Measurements from ENCODE around the gene ZBTB20. TPM values are rescaled to one million over a fixed set of nuclear protein-coding genes. Genes with fewer than 3 reads are reported as not detected.
A peak's percentile ranks its signal among the peaks of the same experiment; 100 is the strongest.

The ZBTB20 gene
- total RNA-seq, 2 experiments from 2014 or later: 11.0 to 11.4 TPM

DNA sequence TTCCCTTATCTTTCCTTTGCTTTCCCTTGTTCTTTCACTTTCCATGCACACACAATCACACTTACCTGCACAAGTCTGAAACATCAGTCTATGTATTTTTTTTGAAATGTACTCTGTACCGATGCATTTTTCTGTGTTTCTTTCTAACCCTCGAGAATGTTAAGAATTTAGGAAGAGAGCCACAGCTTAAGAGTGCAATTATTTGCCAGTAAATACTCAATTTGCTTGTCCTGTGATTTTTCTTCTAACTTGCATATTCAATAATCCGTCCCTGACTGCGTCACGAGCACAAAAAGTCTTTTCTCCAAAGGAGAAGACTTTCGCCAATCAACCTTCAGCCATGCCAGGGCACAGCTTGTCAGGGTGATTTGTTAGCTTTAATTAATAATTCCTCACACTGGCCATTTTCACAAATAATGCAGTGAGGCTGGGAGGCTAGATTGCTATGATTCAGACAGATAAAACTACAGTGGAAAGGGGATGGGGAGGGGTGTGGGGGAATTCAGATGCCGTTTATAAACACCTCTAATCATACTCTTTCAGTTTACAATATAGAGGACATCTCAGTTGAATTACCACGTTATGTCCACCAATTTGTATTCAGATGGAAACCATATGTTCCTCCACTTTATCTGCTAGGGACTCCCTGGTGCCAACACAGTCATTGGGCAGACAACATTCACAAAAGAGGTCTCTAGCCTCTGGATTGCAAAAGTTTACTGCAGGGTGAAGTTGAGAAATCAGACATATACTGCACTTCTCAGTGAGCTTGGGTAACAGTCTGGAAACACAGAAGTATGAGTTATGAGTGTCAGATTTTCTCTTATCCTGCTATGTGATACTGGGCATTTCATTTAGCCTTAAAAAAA is 388.0 kb downstream of the ZBTB20 start:
- H3K4me1 Mint-ChIP-seq: no peaks in the 10 kb centered on the region
- no peaks in the 10 kb centered on the region for H3K9me3 Mint-ChIP-seq
- H3K27me3 Mint-ChIP-seq: no peaks in the 10 kb centered on the region
- DNase-seq: no peak
- POLR2A ChIA-PET: no interaction called here
- H3K4me3 Mint-ChIP-seq: no peak overlapping the region
- no peaks in the 10 kb centered on the region for H3K36me3 Mint-ChIP-seq (ENCODE audit: low read depth)
- no peak overlapping the region for H3K27ac Mint-ChIP-seq
- CTCF ChIA-PET: no interaction called here

DNA sequence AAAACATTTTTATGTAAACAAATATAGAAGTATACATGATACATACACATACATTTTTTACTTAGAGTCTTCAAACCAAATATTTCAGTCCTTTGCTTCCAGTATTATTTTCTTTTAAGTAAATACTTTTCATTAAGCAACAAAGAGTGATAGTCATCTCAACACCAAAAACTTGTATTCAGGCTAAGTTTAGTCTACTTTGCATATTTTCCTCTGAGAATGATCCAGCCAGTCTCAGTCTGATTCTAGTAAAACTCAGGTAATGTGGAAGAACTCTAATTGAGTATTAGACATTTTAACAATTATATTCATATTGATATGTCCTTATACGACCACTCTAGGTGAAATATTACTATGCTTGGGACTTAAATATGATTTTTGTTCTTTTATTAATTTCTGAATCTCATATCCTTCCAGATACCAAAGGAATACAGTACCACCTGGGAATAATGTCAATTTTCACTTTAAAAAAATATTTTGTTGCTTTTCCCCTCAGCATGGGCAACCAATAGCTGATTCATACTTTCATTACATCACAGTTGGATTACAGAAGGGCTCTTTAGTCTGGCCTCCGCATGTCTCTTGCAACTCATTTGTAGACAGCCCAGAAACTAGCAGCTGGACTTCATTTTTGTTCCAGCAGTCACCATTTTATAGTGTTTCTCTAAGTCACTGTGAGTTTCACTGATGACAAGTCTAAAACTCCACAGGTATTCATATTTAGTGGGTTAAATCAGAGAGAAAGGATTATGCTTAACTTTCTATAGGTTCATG is 390.4 kb downstream of the ZBTB20 start:
- CTCF ChIA-PET: no interaction called here
- Mint-ChIP-seq H3K27ac (no peak overlapping the region), H3K9me3 (no peaks in the 10 kb centered on the region), H3K4me3 (no peak overlapping the region), H3K4me1 (no peaks in the 10 kb centered on the region), H3K27me3 (no peaks in the 10 kb centered on the region), H3K36me3 (ENCODE audit: low read depth) (no peaks in the 10 kb centered on the region)
- DNase-seq: no peak
- POLR2A ChIA-PET: no interaction called here

DNA sequence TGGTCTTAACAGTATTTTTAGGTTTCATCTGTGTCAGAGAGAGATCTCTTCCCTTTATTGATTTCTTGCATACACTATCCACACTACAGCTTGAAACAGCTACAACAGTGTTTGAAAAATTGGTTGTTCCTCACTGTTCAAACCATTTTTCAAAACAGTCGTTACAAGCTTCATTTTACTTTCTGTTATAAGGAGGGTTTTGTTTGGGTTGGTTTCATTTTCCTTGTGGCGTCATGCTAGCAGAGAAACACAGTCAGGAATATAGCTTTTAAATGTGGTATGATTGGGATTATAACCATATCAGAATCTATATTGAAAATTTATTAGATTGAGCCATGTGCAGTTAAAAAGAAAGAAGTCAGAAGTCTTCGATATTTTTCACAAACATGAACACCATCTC is 400.6 kb downstream of the ZBTB20 start:
- CTCF ChIA-PET: no interaction called here
- DNase-seq: no peak
- H3K27ac Mint-ChIP-seq: peak overlapping the region; percentile 85
- POLR2A ChIA-PET: no interaction called here
- peaks cover 3% of the 10 kb centered on the region for H3K36me3 Mint-ChIP-seq (ENCODE audit: low read depth)
- H3K4me1 Mint-ChIP-seq: peaks cover 18% of the 10 kb centered on the region
- peak overlapping the region; percentile 59 for H3K4me3 Mint-ChIP-seq
- H3K27me3 Mint-ChIP-seq: no peaks in the 10 kb centered on the region
- H3K9me3 Mint-ChIP-seq: no peaks in the 10 kb centered on the region

DNA sequence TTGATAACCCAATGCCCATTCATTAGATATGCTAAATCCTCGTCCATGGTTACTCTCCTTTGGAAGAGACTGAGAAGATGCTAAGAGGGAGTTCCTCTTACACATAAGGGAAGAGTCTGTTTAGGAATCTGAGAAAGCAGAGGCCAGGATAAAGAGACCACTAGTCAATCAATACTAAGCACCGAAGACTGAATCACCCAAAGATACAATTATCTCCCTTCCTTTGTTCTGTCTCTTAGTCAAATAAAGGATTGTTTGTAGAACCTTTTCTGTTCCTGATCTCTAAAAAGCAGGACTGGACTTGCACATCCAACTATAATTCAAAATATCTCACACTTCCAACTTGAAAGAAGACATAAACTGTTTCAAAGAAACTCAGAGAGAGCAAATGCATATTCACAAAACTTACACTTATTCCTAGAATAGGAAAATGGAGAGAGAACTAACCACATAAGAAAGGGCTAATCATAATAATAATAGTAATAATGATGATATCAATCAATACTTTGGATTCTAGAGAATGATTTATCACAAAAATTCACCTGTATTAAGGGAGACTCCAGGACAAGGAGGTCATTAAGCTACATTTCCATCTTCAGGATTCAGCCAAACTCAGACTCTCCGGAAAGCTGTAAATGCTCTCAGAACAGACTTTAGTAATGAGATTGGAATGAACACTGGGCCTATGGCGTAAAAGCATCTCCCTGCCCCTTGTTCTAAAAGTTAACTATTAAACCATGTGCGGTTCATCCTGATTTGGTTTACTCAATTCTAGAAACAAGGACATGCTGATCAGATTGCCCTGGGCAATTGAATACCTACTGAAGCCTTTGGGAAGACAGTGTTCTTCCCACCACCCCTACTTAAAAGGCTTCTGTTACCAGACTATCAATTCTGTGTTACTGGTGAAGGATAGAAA is 401.5 kb downstream of the ZBTB20 start:
- DNase-seq: no peak
- CTCF ChIA-PET: no interaction called here
- Mint-ChIP-seq H3K36me3 (ENCODE audit: low read depth) (peaks cover 3% of the 10 kb centered on the region), H3K27ac (peak overlapping the region; percentile 85), H3K27me3 (no peaks in the 10 kb centered on the region), H3K4me3 (no peak overlapping the region), H3K9me3 (no peaks in the 10 kb centered on the region), H3K4me1 (peaks cover 18% of the 10 kb centered on the region)
- POLR2A ChIA-PET: no interaction called here

DNA sequence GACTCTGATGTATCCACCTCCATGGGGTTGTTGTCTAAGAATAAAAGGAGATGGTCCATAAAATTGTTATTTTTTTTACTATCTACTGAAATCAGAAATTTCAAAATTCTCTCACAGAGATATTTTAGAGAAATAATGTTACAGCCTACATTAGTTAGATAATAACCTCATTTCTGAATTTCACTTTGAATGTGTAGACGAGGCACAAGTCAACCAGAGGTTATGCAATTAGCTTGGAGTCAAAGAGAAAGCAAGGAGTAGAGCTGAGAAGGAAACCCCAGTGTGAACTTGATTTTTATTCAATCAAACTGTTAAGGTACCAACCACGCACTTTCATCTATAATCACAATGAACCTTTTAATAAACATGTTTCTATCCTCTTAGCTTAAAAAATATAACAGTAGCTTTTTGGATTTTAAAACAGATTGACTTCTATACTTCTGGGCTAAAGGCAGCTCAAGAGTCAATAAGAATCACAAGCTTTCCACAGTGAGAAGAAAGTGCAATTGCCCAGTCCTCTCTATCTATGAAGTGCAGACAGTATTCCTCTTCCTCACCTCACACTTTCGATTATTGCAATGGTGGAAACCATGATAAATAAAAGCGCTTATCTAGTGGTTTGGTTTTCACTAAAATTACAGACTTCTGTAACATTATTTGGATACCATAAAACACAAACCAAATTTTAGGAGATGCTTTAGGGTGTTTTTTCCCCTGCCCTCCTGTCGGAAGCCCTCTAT is 403.2 kb downstream of the ZBTB20 start:
- no peak overlapping the region for H3K27ac Mint-ChIP-seq
- no peak for DNase-seq
- H3K4me1 Mint-ChIP-seq: peaks cover 18% of the 10 kb centered on the region
- no peaks in the 10 kb centered on the region for H3K9me3 Mint-ChIP-seq
- H3K36me3 Mint-ChIP-seq (ENCODE audit: low read depth): peaks cover 3% of the 10 kb centered on the region
- no peaks in the 10 kb centered on the region for H3K27me3 Mint-ChIP-seq
- POLR2A ChIA-PET: no interaction called here
- CTCF ChIA-PET: no interaction called here
- H3K4me3 Mint-ChIP-seq: no peak overlapping the region

DNA sequence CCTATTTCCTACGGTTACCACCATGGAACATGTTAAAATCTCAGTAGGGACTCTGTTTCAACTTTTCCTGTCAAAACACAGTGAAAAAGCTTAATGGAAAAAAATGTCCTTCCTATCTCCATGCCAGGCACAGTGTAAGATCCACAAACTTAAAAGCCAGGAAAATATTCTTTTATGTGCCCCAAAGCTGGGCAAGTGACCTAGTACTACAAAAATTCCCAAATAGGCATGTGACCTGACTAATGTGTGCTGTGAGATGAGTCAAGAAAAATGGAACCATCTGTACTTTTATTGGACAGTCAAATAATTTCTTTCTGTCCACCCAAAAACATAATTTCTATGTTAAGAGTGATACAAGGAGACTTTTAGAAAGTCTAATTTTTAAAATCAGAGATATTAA is 406.0 kb downstream of the ZBTB20 start:
- no peak for DNase-seq
- no peak overlapping the region for H3K4me3 Mint-ChIP-seq
- H3K36me3 Mint-ChIP-seq (ENCODE audit: low read depth): no peaks in the 10 kb centered on the region
- no peaks in the 10 kb centered on the region for H3K9me3 Mint-ChIP-seq
- H3K27me3 Mint-ChIP-seq: no peaks in the 10 kb centered on the region
- no peak overlapping the region for H3K27ac Mint-ChIP-seq
- CTCF ChIA-PET: no interaction called here
- POLR2A ChIA-PET: no interaction called here
- peaks cover 3% of the 10 kb centered on the region for H3K4me1 Mint-ChIP-seq

DNA sequence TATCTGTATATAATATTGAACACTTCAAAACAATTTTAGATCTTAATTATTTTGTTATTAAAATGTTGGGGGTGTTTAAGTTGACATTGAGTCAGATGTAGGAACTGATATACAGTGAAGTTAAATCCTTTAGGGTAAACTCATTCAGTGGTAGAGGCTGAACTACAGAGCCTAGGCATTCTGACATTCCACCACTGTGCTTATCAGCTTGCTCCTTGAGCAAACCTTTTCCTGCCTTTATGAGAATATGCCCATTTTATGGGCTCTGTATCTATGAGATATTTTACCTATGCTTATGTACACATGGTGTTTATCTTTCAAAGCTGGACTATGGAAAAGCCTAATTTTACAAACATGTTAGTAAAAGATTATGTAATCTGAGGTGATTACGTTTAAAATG is 407.5 kb downstream of the ZBTB20 start:
- H3K27ac Mint-ChIP-seq: no peak overlapping the region
- H3K36me3 Mint-ChIP-seq (ENCODE audit: low read depth): no peaks in the 10 kb centered on the region
- ChIA-PET POLR2A (no interaction called here), CTCF (no interaction called here)
- DNase-seq: no peak
- no peak overlapping the region for H3K4me3 Mint-ChIP-seq
- H3K9me3 Mint-ChIP-seq: no peaks in the 10 kb centered on the region
- no peaks in the 10 kb centered on the region for H3K4me1 Mint-ChIP-seq
- H3K27me3 Mint-ChIP-seq: no peaks in the 10 kb centered on the region

DNA sequence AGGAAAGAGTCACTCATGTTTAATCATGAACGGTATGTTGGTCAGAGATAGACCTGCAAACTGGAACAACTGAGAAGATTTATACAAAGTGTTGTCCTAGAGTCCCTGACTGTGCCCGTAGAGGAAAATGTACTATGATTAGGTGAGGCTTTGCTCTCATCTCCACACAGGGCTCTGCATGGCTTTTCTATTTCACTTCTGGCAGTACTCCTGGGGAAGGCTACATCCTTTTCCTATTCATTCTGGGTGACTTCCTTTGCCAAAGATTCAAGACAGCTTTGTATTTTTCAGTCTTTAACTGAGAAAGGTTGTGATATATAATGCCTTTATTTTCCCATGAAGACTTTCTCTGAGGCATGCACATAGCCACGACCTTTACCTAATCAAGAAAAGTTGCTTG is 414.7 kb downstream of the ZBTB20 start:
- H3K9me3 Mint-ChIP-seq: no peaks in the 10 kb centered on the region
- no peak overlapping the region for H3K4me3 Mint-ChIP-seq
- POLR2A ChIA-PET: no interaction called here

DNA sequence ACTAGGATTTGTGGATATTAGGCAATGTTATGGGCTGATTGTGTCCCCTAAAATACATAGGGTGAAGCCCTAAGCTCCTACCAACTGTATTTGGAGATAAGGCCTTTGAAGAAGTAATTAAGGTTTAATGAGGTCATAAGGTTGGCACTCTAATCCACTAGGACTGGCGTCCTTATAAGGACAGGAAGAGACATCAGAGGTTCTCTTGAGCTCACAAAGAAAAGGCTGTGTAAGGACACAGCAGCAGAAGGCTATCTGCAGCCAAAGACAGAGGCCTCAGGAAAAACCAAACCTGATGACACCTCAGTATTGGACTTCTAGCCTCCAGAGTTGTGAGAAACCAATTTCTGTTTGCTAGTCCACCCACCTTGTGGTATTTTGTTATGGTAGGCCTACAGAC is 416.7 kb downstream of the ZBTB20 start:
- ChIA-PET CTCF (no interaction called here), POLR2A (no interaction called here)
- DNase-seq: no peak
- H3K36me3 Mint-ChIP-seq (ENCODE audit: low read depth): no peaks in the 10 kb centered on the region
- no peaks in the 10 kb centered on the region for H3K27me3 Mint-ChIP-seq
- H3K27ac Mint-ChIP-seq: no peak overlapping the region
- H3K4me3 Mint-ChIP-seq: no peak overlapping the region
- no peaks in the 10 kb centered on the region for H3K9me3 Mint-ChIP-seq
- H3K4me1 Mint-ChIP-seq: no peaks in the 10 kb centered on the region

More for the DNA sequence above, 414.7 kb downstream of the ZBTB20 start:
- no peaks in the 10 kb centered on the region for H3K27me3 Mint-ChIP-seq
- DNase-seq: no peak
- CTCF ChIA-PET: no interaction called here
- no peaks in the 10 kb centered on the region for H3K4me1 Mint-ChIP-seq
- no peak overlapping the region for H3K27ac Mint-ChIP-seq
- H3K36me3 Mint-ChIP-seq (ENCODE audit: low read depth): no peaks in the 10 kb centered on the region

DNA sequence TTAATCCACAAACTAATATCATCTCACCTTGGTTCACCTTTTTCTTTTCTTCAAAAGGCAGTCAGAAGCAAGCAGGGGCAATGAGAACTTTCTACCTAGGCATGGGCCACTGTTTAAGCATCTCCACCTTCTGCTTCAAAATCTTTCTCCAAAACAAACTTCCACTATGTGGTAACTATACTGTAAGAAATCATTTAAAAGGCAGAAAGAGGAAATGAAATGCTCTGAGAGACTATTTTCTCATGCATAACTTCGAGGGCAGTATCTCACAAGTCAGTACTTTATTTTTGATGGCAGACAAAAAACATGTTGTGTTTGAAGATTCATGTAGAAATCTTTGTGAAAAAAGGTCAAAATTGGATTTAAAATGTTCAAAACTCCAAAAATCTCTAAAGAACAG is 419.7 kb downstream of the ZBTB20 start:
- H3K27me3 Mint-ChIP-seq: no peaks in the 10 kb centered on the region
- DNase-seq: no peak
- H3K4me3 Mint-ChIP-seq: no peak overlapping the region
- H3K27ac Mint-ChIP-seq: no peak overlapping the region
- no peaks in the 10 kb centered on the region for H3K36me3 Mint-ChIP-seq (ENCODE audit: low read depth)
- ChIA-PET POLR2A (no interaction called here), CTCF (no interaction called here)
- peaks cover 2% of the 10 kb centered on the region for H3K9me3 Mint-ChIP-seq
- H3K4me1 Mint-ChIP-seq: peaks cover 2% of the 10 kb centered on the region

DNA sequence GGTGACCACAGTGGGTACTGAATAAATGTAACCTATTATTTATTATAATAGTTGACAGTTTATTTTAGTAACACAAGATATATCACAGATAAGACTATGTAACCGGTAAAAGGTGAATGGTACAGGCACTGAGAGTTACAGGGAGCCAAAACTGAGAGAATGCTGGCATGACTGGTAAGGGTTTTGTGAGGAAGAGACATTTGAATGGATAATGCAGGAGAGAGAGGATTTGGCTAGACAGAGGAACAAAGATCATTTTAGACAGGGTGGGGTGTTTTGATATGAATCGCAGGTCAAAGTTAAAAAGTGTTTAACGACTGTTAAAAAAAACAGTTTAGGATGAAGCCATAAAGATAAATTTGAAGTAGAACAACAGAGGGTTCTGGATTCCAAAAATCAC is 421.1 kb downstream of the ZBTB20 start:
- DNase-seq: no peak
- Mint-ChIP-seq H3K27me3 (no peaks in the 10 kb centered on the region), H3K36me3 (ENCODE audit: low read depth) (no peaks in the 10 kb centered on the region), H3K27ac (no peak overlapping the region), H3K4me3 (no peak overlapping the region), H3K4me1 (peaks cover 8% of the 10 kb centered on the region), H3K9me3 (peaks cover 2% of the 10 kb centered on the region)
- CTCF ChIA-PET: no interaction called here
- POLR2A ChIA-PET: no interaction called here

DNA sequence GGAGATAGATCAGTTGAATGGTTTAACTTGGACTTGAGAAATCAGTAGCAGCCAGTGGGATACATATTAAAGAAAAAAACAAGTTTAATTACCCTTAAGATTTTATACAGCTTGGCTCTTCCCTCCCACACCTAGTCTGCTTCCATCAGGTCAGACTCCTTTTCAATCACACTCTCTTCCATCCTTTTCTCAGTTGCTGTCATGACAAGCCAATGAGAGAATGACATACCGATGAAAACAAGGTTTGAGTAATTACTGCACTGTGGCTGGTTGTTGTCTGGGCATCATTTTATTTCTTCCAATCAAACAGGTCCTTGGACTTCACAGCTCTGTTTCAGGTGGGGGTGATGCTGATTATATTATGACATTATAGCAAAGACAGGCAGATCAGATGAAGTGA is 424.6 kb downstream of the ZBTB20 start:
- H3K36me3 Mint-ChIP-seq (ENCODE audit: low read depth): no peaks in the 10 kb centered on the region
- H3K4me3 Mint-ChIP-seq: no peak overlapping the region
- H3K27me3 Mint-ChIP-seq: no peaks in the 10 kb centered on the region
- ChIA-PET POLR2A (no interaction called here), CTCF (interaction anchor here (0.6 to 1.4 kb wide), 3 partner anchors 11 to 48 kb away, joined by 3 to 4 read pairs (median 4); no protein-coding TSS in a partner anchor)
- H3K4me1 Mint-ChIP-seq: peaks cover 10% of the 10 kb centered on the region
- H3K9me3 Mint-ChIP-seq: peaks cover 2% of the 10 kb centered on the region
- no peak overlapping the region for H3K27ac Mint-ChIP-seq
- DNase-seq: no peak
